Thyroid gland (tissue), 4 donors: ENCODE data around the gene ESPNL.

Experiments used
- CTCF ChIP-seq, 6 experiments: fragments of 200-600 bp in 3 of 6; fragments of 450-650 bp in 3 of 6; sonication (generic) in 3 of 6; IDR thresholded peaks; one replicate each; pipeline ENCODE4 v1.5.1; 2016 to 2019; ENCODE audit warnings: antibody characterized with exemption in 6 of 6, mild to moderate bottlenecking in 2 of 6, inconsistent platforms in 1 of 6, moderate library complexity in 1 of 6
- POLR2A ChIP-seq, 2 donors: fragments of 450-650 bp; IDR thresholded peaks; one replicate each; pipeline ENCODE4 v1.6.1; 2017; ENCODE audit warnings: antibody characterized with exemption in 2 of 2, mild to moderate bottlenecking in 2 of 2, moderate library complexity in 1 of 2

- TF ChIP-seq CTCF (IDR thresholded peaks at IDR 0.05), result no peak
- TF ChIP-seq POLR2A (IDR thresholded peaks at IDR 0.05), result no peak
Measured at GRCh38 chr2:238176613-238177012, 76.5 kb downstream of the ESPNL start.
